DND-41 (cell line): Measurements from ENCODE around the gene CCDC116.

ENCODE experiments used
- ATAC-seq: fragments of 200-7000 bp; cut with Tn5 transposase; 3 replicates; pipeline ENCODE4 v1.9.1; 2021; ENCODE audit warnings: low read depth; ENCODE audit not compliant: insufficient read depth
- DNase-seq: peaks from one replicate; pipeline ENCODE4 v3.0.0-alpha.2; 2020
- H2AFZ ChIP-seq: 2 replicates; pipeline ENCODE4 v1.6.0; 2012; ENCODE audit warnings: low read depth, low read length
- H3K27ac ChIP-seq: 2 replicates; pipeline ENCODE4 v1.5.1; 2012; ENCODE audit warnings: low read length, inconsistent platforms
- H3K27me3 ChIP-seq: fragments of 200-600 bp; sonication (generic); 2 replicates; pipeline ENCODE4 v1.6.0; 2012; ENCODE audit warnings: low read length, mild to moderate bottlenecking, inconsistent platforms; ENCODE audit not compliant: insufficient read depth, poor library complexity
- H3K36me3 ChIP-seq: 2 replicates; pipeline ENCODE4 v1.5.1; 2012; ENCODE audit warnings: low read length, inconsistent platforms; ENCODE audit not compliant: insufficient read depth
- H3K4me1 ChIP-seq: 2 replicates; pipeline ENCODE4 v1.5.1; 2012; ENCODE audit warnings: mild to moderate bottlenecking, low read length; ENCODE audit not compliant: insufficient read depth
- H3K4me2 ChIP-seq: 2 replicates; pipeline ENCODE4 v1.6.0; 2012; ENCODE audit warnings: mild to moderate bottlenecking, moderate library complexity, low read length, inconsistent platforms; ENCODE audit not compliant: insufficient read depth
- H3K4me3 ChIP-seq, 2 experiments: fragments of 200-600 bp in 1 of 2; shearing (Covaris generic) in 1 of 2; 2 replicates each; pipeline ENCODE4 v1.5.1; 2012 to 2016; ENCODE audit warnings: inconsistent platforms in 2 of 2, low read length in 2 of 2, mild to moderate bottlenecking in 2 of 2, low read depth in 1 of 2, moderate library complexity in 1 of 2
- H3K79me2 ChIP-seq: 2 replicates; pipeline ENCODE4 v1.6.0; 2012; ENCODE audit warnings: low read length, inconsistent platforms; ENCODE audit not compliant: insufficient read depth
- H3K9ac ChIP-seq: 2 replicates; pipeline ENCODE4 v1.6.0; 2012; ENCODE audit warnings: low read depth, mild to moderate bottlenecking, inconsistent platforms, low read length, moderate library complexity
- H3K9me3 ChIP-seq: 2 replicates; pipeline ENCODE4 v1.5.1; 2012; ENCODE audit warnings: low read length, moderate library complexity, mild to moderate bottlenecking, inconsistent platforms; ENCODE audit not compliant: insufficient read depth, severe bottlenecking
- H4K20me1 ChIP-seq: 2 replicates; pipeline ENCODE4 v1.6.0; 2012; ENCODE audit warnings: low read length; ENCODE audit not compliant: insufficient read depth
- EZH2 ChIP-seq: IDR thresholded peaks from 3 replicates; pipeline ENCODE4 v1.6.1; 2012; ENCODE audit warnings: borderline replicate concordance, low read depth, mild to moderate bottlenecking, moderate library complexity, low read length, inconsistent platforms; ENCODE audit not compliant: severe bottlenecking
- TF ChIP-seq, protein P1 (sequence below): IDR thresholded peaks from 2 replicates; pipeline ENCODE4 v1.5.1; 2012; ENCODE audit warnings: borderline replicate concordance, low read length, moderate library complexity, mild to moderate bottlenecking; ENCODE audit not compliant: poor library complexity, severe bottlenecking; ENCODE audit errors: extremely low read depth

The CCDC116 gene

GRCh38 chr22:21623648-21623970 lies 9.0 kb upstream of the CCDC116 start:
- Histone ChIP-seq H3K27ac (no peak overlapping the region), H4K20me1 (peaks cover 91% of the 10 kb centered on the region), H3K79me2 (peaks cover 92% of the 10 kb centered on the region)

GRCh38 chr22:21624120-21624879 lies 8.3 kb upstream of the CCDC116 start:
- H3K9ac ChIP-seq = no peak overlapping the region
- H3K79me2 ChIP-seq = peaks cover 92% of the 10 kb centered on the region
- peaks cover 79% of the 10 kb centered on the region for H3K36me3 ChIP-seq
- peaks cover 89% of the 10 kb centered on the region for H4K20me1 ChIP-seq
- H3K27me3 ChIP-seq = no peaks in the 10 kb centered on the region
- no peak overlapping the region for H3K27ac ChIP-seq
- H3K4me2 ChIP-seq = no peak overlapping the region
- no peaks in the 10 kb centered on the region for H3K9me3 ChIP-seq
- H3K4me3 ChIP-seq = no peak overlapping the region
- no peak for TF ChIP-seq EZH2
- TF ChIP-seq, protein P1, sequence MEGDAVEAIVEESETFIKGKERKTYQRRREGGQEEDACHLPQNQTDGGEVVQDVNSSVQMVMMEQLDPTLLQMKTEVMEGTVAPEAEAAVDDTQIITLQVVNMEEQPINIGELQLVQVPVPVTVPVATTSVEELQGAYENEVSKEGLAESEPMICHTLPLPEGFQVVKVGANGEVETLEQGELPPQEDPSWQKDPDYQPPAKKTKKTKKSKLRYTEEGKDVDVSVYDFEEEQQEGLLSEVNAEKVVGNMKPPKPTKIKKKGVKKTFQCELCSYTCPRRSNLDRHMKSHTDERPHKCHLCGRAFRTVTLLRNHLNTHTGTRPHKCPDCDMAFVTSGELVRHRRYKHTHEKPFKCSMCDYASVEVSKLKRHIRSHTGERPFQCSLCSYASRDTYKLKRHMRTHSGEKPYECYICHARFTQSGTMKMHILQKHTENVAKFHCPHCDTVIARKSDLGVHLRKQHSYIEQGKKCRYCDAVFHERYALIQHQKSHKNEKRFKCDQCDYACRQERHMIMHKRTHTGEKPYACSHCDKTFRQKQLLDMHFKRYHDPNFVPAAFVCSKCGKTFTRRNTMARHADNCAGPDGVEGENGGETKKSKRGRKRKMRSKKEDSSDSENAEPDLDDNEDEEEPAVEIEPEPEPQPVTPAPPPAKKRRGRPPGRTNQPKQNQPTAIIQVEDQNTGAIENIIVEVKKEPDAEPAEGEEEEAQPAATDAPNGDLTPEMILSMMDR = peak; percentile 71
- no peak overlapping the region for H2AFZ ChIP-seq
- DNase-seq (peak; percentile 49), ATAC-seq (peak; percentile 23; the same call in 2 of the 3 replicates)
- peaks cover 26% of the 10 kb centered on the region for H3K4me1 ChIP-seq

More at GRCh38 chr22:21623648-21623970, 9.0 kb upstream of the CCDC116 start:
- Histone ChIP-seq H3K4me1 (peaks cover 20% of the 10 kb centered on the region), H3K9me3 (no peaks in the 10 kb centered on the region), H3K4me2 (no peak overlapping the region), H3K4me3 (no peak overlapping the region), H3K9ac (no peak overlapping the region), H3K36me3 (peaks cover 80% of the 10 kb centered on the region), H3K27me3 (no peaks in the 10 kb centered on the region), H2AFZ (no peak overlapping the region)
- ATAC-seq = no peak
- TF ChIP-seq, protein P1 = no peak
- no peak for TF ChIP-seq EZH2
- no peak for DNase-seq

- DNase-seq = no peak
- H3K27ac ChIP-seq = no peak overlapping the region
- no peak overlapping the region for H3K4me3 ChIP-seq
- no peak for ATAC-seq
- peaks cover 89% of the 10 kb centered on the region for H3K79me2 ChIP-seq
- peaks cover 76% of the 10 kb centered on the region for H3K36me3 ChIP-seq
- H4K20me1 ChIP-seq = peaks cover 81% of the 10 kb centered on the region
- peaks cover 29% of the 10 kb centered on the region for H3K4me1 ChIP-seq
- H3K4me2 ChIP-seq = no peak overlapping the region
- H3K27me3 ChIP-seq = no peaks in the 10 kb centered on the region
- H3K9ac ChIP-seq = no peak overlapping the region
- no peaks in the 10 kb centered on the region for H3K9me3 ChIP-seq
- TF ChIP-seq, protein P1 = no peak
- H2AFZ ChIP-seq = no peak overlapping the region
These were observed 7.4 kb upstream of the CCDC116 start for GRCh38 chr22:21624880-21625791.
